Activated naive CD4-positive, alpha-beta T cell treated with anti-CD3 and anti-CD28 coated beads, Interleukin-2, amount 50 U/mL, for 16 hours (primary cell): ENCODE results near the gene SORBS1.

Experiments used
- DNase-seq: peaks from one replicate; pipeline ENCODE4 v3.0.0-alpha.2; 2020

SORBS1 gene

DNA sequence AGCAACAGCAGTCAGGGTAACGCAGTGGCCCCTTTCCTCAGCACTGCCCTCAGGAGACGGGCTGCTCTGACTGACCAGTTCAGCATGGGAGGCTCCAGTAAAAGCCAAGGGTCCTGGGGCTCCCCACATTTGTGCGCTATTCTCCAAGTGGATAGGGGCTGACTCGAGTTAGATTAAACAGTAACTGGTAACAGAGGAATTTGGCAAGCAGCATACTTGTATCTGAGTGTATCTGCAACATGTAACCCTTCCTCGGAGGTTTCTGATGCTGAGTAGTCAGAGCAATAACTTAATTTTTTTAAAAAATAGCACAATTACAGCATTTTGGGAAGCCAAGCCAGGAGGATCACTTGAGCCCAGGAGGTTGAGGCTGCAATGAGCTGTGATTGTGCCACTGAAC, 22.8 kb downstream of the SORBS1 start:
- DNase-seq: no peak

DNA sequence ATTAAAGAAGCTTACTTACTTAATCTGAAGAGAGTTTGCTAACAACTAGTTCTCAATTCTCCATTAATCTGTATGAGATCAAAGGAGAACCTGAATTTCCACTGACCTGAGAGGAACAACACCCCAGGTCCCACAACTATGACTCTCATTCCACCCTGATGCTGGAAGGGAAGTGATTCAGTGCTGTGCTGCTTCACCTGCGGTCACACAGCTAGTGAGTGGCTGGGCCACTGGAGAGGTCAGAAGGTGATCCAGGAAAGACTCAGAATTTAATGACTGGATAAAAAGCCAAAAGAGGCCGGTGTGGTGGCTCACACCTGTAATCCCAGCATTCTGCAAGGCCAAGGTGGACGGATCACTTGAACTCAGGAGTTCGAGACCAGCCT, 23.6 kb downstream of the SORBS1 start:
- no peak for DNase-seq

DNA sequence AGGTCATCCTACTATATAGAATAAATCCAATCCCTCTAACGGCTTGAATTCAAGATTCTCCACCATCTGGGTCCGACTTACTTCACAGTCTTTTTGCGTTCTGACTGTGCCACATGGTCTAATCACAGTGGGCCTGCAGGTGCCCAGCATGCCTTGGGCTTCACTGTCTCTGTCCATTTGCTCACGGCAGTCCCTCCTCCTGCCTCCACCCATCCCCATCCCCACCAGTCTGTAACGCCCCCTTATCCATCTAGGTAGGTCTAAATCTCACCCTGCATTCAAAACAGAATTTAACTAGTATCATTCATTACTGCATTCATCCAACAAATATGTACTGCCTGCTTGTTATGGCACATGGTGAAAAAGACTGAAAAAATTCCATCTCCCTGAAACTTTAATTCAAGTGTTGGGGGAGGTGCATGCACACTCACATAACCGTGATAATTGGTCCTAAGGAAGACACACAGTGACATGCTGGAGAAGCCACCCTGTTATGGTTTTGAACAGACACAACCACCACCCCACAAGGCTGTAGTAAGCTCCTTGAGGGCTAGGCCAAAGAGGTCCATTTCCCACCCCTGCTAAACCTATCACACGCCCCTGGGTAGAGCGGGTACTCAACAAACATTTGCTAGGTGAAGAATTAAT, 24.2 kb downstream of the SORBS1 start:
- DNase-seq: no peak

DNA sequence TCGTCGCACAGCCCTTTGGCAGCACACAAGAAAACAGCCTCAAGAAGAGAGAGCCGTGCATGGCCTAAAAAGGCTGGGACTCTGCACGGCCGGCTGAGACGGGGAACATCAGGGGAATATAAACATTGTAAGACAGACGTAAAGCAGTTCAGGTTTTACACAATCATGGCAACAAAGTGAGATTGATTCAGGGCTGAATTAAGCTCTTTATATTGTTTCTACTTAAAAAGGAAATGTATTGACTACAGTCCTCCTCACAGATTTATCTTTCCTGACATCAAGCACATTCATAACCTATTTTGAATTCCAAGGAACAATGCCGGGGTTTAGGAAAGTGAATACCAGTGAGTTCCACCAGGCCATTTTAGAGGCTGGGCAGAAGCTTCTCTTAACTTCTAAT, 25.2 kb downstream of the SORBS1 start:
- no peak for DNase-seq

DNA sequence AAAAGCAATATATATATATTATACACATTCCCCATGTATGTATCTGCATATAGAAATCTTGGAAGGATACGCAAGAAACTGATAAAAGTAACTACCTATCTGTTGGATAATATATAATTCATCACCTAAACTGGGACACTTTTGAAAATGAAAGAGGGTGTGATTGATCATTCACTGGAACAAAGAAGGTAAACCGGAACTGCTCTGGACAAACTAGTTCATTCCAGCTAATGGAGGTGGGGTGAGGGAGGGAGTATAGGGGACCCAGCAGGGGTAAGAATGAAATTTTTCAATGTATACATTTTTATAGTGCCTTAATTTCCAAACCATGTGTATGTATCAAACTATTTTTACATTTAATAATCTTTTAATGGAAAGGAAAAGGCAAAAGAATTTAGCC, 25.6 kb downstream of the SORBS1 start:
- DNase-seq: no peak

DNA sequence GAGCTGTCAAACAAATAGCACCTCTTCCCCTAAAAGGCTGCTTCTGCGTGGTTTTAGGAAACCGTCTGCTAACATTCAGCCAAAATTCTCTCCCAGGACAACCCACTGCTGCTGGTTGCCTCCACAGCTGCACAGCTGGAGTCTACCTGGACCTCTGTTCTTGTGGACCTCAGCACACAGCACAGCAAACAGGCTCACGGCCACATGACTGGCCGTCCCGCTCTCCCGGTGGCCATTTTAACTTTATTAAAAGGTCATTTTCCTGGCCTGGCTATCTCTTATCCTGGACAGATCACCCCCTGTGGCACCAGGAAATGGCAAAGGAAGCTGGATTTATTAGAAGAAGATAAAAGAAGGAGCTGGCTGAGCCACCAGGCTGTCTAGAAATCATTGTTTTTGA, 27.6 kb downstream of the SORBS1 start:
- no peak for DNase-seq

DNA sequence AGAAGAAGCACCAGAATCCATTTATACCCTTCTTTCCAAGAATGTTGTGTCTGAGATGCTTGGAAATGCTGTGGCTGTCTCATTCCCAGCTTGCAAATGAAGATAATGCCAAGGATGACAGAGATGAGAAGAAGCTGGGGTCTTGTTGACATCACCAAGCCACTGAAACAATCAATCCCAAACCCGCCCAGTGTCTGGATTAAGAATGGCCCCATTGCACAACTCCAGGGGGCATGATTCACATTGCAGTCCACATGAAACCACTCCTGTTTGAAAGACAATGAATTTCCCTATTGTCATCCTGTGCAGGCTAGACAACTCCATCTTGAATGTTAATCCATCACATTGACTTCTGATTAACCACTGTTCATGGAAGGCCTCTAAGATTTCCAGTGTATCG, 28.6 kb downstream of the SORBS1 start:
- DNase-seq: no peak

DNA sequence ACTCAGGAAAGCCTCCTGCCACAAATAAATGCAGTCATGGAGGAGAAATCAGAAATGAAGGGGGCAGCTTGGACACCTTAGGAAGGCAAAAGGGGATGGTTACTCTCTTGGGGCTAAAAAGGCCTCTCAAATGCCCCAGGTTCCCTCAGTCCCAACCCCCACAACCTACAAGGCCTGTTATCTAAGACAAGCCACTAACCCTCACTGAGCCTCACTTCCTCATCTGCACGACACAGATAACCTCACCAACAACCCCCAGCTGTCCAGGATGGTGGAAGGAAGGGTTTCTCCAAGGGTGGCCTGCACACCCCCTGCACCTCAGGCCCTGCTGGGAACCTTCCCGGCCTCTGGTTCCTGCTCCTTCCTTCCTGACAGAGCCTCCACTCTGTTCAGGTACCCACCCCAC, 29.2 kb downstream of the SORBS1 start:
- no peak for DNase-seq

DNA sequence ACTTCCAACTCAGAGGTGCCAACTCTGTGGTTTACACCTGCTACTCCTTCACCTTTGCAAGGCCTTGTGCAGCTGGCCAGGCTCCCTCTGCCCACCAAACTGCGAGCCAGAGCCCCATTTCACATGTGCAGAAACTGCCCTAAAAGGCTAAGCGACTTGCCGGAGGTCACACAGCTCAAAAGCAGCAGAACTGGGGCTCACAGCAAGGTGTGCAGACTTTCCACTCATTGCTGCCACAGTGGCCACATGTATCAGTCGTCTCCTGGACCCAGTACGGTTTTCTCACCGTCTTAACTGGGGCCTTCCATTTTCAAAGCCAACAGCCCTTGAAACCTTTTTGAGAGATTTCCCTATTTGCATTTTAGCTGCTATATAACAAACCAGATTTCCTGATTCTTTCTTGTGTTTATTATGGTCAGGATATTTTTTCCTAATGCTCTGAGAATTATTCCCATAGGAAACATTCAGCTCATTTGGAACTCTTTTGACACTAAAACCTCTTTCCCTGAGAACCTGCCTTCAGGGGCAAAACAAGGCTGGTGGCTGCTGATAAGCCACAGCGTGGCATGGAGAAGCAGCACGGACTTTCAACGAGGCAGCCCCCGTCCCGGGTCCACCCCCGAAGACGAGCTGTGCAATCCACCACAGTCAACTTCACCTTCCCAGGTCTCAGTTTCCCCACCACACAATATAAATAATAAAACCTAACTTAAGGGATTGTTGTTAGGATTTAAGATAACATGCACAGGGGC, 29.9 kb downstream of the SORBS1 start:
- no peak for DNase-seq

DNA sequence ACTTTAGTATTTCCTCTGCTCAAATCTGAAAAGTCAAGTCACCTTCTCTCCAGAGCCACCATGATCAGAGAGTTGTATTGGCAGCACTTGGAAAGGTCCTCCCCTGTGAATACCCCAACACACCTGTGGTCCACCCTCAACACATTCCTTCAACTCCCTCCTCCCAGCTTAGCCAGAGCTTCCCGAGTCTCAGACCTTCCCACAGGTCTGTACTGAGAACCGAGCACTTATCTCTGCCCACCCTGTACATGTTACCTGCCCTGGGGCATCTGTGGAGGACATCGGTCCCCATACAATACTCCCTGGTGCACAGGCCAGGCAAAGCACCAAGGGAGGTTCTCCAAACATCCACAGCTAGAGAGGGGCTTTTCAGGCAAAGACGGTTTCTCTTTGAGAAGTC, 30.6 kb downstream of the SORBS1 start:
- no peak for DNase-seq

DNA sequence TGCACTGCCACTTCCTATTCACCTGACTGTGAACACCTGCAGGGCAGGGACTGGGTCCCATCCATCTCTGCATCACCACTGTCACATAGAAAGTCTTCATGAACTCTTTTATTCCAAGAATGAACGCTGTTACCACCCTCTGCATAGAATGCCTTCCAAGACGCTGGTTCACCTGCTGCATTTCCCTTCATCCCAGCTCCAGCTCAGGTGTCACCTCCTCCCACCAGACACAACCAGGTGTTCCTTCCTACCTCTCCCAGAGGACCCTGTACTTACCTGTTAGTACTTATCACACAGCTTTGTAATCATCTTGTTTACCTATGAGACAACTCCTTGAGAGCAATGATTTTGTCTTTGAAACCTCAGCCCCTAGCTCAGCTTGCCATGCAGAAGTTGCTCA, 31.1 kb downstream of the SORBS1 start:
- no peak for DNase-seq

DNA sequence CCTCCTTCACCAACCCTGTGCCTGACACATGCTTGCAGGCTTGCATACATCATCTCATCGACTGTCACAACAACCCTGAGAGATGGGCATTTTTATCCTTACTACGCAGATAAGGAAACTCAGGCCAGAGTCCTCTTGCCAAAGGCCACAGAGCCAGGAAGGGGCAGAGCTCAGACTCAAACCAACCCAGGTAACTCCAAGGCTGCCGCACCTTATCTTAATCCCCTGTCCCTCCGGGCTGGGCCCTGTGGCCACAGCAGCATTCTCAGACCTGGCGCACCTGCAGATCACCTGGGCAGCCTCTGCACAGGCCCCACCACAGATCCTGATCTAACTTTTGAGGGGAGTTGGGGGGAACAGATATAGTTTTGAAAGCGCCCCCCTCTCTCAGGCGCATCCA, 35.1 kb downstream of the SORBS1 start:
- no peak for DNase-seq

DNA sequence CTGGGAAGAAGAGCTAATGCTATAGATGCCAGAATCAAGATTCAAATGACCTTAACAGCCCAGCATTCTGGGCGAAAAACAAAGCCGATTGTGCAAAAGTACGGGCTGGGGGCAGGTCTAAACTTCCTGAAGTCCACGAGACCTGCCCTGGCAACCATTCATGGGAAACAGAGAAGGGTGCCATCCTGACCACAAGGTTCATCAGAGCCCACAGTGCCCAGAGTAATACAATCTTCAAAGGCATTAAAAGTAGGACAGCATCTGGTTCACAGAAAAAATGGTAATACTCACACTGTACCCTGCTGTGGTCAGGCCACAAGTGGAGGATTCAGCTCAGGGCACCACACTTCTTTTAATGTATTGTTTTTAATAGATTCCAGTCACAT, 36.1 kb downstream of the SORBS1 start:
- no peak for DNase-seq

DNA sequence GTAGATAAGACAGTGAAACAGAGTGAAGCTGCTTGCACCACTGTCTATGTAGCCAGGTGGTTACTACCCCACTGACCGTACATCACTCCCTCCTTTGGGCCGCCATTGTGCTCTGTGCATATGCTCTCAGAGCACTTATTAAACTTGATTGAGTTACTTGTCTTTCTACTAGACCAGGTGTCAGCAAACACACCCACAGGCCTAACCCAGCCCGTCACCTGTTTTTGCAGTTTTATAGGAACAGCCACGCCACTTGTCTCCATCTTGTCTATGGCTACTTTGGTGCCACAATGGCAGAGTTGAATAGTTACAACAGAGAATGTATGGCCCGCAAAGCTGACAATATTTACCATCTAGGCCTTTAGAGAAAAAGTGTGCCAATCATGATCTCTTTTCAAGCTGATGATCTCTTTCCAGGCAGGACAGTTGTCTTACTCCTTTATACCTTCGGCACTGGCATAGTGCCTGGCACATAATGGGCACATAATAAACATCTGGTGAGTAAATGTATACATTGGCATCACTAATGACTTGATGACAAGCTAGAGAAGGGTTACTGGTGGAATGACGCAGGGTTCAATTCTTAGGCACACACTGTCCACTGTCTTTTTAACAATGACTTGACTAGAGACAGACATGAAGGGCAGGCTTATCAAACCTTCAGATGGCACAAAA, 36.7 kb downstream of the SORBS1 start:
- DNase-seq: no peak

DNA sequence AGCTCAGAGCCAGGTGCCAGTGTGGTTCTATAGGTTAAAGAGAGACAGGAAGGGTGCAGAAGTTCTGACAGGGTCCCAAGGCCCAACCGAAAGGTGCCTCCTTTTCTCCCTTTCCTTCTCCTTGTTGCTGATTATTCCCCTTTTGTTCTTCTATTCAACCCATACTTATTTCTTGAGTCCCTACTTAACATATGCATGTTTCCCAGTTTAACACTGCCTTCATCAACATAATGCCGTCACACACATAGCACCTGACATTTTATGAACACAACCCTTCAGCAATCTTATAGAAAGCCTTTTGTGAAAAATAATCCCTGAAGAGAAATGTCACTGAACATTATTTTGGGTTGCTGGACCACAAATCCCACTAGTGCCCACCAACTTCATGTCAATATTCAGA, 39.1 kb downstream of the SORBS1 start:
- DNase-seq: no peak

DNA sequence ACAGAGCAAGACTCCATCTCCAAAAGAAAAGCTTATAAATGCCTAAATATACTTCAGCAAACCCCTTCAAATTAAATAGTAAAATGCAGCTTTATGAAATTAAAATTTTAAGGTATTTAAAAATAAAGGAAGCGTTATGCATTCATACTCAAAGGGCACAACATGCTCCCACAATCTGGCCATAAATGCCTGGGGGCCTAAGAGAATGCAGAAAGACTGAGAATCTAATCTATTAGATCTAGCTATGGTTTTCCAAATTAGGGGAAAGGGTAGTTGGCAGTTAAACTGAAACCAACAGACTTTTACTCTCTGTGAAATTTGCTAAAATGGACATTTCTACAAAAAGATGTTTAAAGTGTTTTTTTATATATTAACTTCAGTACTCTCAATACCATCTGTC, 40.6 kb downstream of the SORBS1 start:
- DNase-seq: no peak

DNA sequence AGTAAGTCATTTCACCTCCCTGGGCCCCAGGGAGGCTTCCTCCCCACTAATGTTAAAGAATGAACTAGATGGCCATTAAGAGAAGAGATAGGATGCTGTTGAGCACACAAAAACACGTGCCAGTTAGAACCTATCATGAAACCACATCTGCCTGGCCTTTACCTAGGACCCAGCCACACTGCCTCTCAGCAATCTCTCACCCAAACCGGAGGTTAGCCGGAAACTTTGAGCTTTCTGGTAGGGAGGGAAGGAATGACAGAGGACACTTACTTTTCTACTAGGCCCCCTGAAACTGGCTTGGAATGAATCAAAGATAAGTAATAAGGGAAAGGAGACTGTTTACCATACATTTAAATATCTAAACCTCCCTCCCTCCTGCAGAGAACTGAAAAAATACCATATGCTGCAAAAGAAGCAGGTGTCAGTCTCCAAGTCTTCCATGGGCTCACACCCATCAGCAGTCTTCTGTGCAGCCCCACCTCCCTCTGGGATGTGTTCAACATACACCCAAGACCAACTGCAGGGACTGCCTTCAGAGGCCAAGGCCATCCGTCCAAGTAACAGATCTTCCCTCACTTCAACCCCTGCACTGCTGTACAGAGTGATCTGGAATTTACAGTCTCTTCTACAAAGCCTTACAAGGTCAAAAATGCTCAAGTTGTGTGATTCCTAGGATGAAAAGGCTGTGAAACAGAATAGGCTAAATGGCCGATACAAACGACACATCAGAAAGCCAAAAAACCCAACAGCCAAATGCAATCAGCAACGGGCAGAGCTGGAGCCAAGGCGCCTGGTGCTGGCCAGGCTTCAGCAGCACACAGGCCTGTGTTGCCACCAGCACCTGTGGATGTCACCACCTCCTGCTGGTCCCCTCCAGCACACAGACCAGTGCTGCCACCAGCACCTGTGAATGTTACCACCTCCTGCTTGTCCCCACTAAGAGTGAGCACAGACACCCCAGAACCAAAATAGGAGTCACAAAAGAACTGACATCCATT, 42.4 kb downstream of the SORBS1 start:
- DNase-seq: no peak

DNA sequence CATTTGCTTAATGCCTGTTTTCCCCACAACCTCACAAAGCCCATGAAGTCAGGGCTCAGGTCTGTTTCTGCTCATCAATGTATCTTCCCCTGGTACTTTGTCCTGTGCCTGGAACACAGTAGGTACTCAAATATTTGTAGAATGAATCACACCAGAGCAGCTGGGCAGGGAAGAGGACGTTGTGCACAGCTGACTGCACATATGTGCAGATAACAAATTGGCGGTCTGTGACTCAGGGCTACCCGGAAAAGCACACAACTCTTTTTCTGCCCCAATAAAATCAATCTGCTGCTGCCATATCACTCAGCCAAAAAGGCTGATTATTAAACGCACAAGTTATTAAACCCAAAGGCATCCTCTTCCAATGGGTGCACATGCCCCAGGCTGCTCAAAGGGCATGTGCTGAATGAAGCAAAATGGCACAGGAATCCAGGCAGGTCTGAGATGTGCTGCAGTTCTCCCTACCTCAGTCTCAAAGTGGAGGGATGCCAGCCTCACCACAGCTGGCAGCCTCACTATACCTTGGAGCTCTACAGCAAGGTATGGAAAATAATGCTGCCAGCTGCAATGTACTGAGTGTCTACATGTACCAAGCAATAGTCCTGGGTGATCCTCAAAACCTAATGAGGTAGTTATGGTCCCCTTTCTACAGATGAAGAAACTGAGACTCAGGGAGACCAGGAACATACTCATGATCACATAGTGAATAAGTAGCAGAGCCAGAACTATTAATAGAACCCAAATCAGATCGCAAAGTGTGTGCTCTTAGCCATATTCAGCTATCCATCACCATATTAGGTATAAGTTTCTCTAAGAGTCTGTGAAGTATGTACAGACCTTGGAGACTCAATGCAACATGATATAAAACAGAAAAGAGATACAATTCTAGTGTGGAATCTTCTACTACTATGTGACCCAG, 43.4 kb downstream of the SORBS1 start:
- DNase-seq: no peak

DNA sequence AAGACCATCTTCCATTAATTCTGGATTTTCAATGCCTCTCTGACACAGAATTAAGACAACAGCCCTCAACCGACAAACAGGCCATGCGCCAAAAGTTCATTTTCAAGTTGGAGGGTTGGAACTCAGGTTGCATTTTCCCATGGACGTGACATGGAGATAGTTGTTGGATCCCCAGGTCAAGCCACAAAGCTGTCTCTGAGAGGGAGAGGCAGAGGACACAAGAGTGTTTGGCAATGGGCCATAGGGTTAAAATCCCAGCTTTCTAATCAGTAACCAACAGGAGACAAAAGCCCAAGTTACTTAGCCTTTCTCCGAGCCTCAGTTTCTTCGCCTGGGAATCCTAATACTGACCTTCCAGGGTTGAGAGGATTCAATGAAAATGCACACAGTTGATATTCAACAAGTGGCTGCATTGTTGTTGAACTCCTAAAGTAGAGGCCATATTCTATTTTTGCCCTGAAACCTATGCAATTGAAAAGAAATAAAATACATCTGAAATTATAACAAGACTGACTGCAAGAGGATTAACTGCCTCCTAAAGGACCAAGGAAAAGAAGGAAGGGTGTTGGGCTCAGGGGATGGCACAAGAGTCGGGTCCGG, 44.3 kb downstream of the SORBS1 start:
- DNase-seq: no peak

DNA sequence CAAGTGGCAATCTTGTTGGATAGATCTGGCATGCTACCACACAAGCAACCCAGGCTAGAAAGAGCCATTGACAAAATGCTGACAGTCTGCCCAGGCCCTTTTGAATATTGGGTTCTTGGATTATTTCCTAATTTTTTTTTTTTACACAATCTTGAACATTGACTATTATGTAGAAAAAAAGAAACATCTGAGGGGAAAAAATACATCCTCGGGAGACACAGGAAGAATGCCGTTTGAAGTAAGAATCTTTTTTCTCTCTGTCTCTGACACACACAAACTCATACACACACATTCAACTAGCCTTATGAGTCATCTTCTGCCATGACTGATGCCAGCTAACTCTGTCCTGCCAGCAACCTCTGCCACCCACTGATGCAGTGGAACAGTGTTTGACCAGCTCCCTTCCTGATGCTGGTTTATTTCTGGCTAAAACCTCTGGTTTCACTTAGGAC, 47.2 kb downstream of the SORBS1 start:
- DNase-seq: no peak

DNA sequence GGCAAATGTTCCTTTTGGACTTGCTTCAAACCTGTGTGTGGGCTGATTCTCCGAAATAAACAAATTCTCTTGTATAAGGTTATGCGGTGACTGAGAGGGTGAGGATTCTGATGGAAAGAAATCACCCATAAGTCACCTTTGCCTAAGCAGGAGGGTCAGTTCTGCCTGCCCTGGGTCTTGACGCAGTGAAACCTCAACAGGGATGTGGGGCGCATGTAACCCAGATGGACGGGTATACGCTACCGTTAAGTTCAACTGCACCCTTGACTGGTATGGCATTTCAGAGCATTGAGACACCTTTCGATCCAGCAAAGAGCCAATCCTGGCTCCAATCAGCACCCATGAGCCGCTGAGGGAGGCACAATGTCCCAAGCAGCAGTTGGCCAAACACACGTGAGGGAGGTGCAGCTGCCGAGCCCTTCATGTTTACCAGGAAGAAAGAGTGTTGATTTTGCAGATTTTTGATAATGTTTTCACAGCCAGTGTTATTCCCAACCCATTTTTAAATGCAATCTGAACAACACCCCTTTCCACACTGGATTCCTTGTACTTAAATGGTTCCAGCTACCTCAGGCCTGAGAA, 48.1 kb downstream of the SORBS1 start:
- DNase-seq: no peak
